Measurements from ENCODE around the gene PHTF2. TPM values are rescaled to one million over a fixed set of nuclear protein-coding genes. Genes with fewer than 3 reads are reported as not detected.

Gene PHTF2
- total and polyA plus RNA-seq, 10 of the 15 experiments (the other 5 are each of a cell fraction or from before 2014, with no cell fraction given): 12.9 to 41.8 (median 27.0) TPM

- Histone ChIP-seq H3K27ac (ENCODE audit: control insufficient read depth, insufficient read depth) (no peak overlapping the region), H3K4me1 (ENCODE audit: control insufficient read depth, insufficient read depth, low read length) (no peaks in the 10 kb centered on the region), H3K9me3 (replicated peaks; ENCODE audit: control insufficient read depth, insufficient read depth, low read length) (no peaks in the 10 kb centered on the region), H2AFZ (ENCODE audit: control insufficient read depth, low read depth, low read length) (no peak overlapping the region), H3K9ac (ENCODE audit: control insufficient read depth, insufficient read depth, low read length) (no peak overlapping the region), H3K27me3 (replicated peaks in 1 of 2; ENCODE audit: control insufficient read depth in 2 of 2, insufficient read depth in 2 of 2, low read length in 1 of 2) (no peaks in the 10 kb centered on the region), H3K79me2 (ENCODE audit: control insufficient read depth, insufficient read depth, low read length) (no peaks in the 10 kb centered on the region), H3K4me2 (ENCODE audit: control insufficient read depth, insufficient read depth) (no peak overlapping the region), H4K20me1 (ENCODE audit: control insufficient read depth, insufficient read depth) (no peaks in the 10 kb centered on the region), H3K36me3 (ENCODE audit: control insufficient read depth in 2 of 2, insufficient read depth in 2 of 2, low read length in 1 of 2) (no peaks in the 10 kb centered on the region; a peak in 1 of 4 replicates), H3K4me3 (no peak overlapping the region)
- ChIA-PET SMC1A (ENCODE audit: uncharacterized antibody, unreplicated experiment) (no interaction called here), POLR2A (no interaction called here), CTCF (no interaction called here), RAD21 (ENCODE audit: unreplicated experiment) (no interaction called here)
- FAIRE-seq (no peak), ATAC-seq (peak; percentile 73), DNase-seq (ENCODE audit: low read depth, low spot score) (no peak)
- in situ Hi-C loops (cut with MboI): no loop called here
- intact Hi-C loops (cut with micrococcal nuclease; ENCODE audit: unreplicated experiment): no loop called here
- no TSS peak for BruUV-seq (replicated peaks)
- WGBS (ENCODE audit: insufficient coverage, insufficient replicate concordance, low lambda C conversion rate, missing lambda C conversion rate): 95% methylated on average over 5 of the region's 5 CpGs
- no peak for TF ChIP-seq SMAD5 (IDR thresholded peaks at IDR 0.05; ENCODE audit: low read depth)
- TF ChIP-seq BHLHE40 (IDR thresholded peaks at IDR 0.05; ENCODE audit: borderline replicate concordance in 1 of 2, low read depth in 2 of 2, low read length in 1 of 2): no peak
- TF ChIP-seq GABPA (IDR thresholded peaks at IDR 0.05; ENCODE audit: low read depth): no peak
- no peak for TF ChIP-seq NKRF (conservative IDR thresholded peaks at IDR 0.05)
- no peak for TF ChIP-seq YY1 (IDR thresholded peaks at IDR 0.05; ENCODE audit: low read depth, low read length)
- no peak for TF ChIP-seq SMAD1 (IDR thresholded peaks at IDR 0.05; ENCODE audit: low read depth, partially characterized antibody)
- no peak for TF ChIP-seq NFXL1 (IDR thresholded peaks at IDR 0.05; ENCODE audit: borderline replicate concordance)
- no peak for TF ChIP-seq RFX5 (IDR thresholded peaks at IDR 0.05; ENCODE audit: low read depth, low read length)
- TF ChIP-seq GATAD2B (conservative IDR thresholded peaks at IDR 0.05; ENCODE audit: low read depth): no peak
- no peak for TF ChIP-seq ETV6 (conservative IDR thresholded peaks at IDR 0.05 in 1 of 2, IDR thresholded peaks at IDR 0.05 in 1 of 2; ENCODE audit: borderline replicate concordance in 1 of 2, low read depth in 1 of 2)
- no peak for TF ChIP-seq ZNF24 (IDR thresholded peaks at IDR 0.05)
- no peak for TF ChIP-seq POLR2A (IDR thresholded peaks at IDR 0.05; ENCODE audit: low read depth, low read length)
- TF ChIP-seq E4F1 (IDR thresholded peaks at IDR 0.05; ENCODE audit: borderline replicate concordance, partially characterized antibody): no peak
- TF ChIP-seq CBX3 (IDR thresholded peaks at IDR 0.05; ENCODE audit: borderline replicate concordance, low read depth): no peak
- no peak for TF ChIP-seq PAX5 (IDR thresholded peaks at IDR 0.05; ENCODE audit: borderline replicate concordance, low read depth, low read length)
- TF ChIP-seq ZNF384 (IDR thresholded peaks at IDR 0.05; ENCODE audit: borderline replicate concordance, low read depth, low read length): no peak
- no peak for TF ChIP-seq CHD1 (IDR thresholded peaks at IDR 0.05; ENCODE audit: low read depth, low read length)
- no peak for TF ChIP-seq ATF3 (IDR thresholded peaks at IDR 0.05; ENCODE audit: borderline replicate concordance, extremely low read depth, low read depth, low read length)
- no peak for TF ChIP-seq MAX (IDR thresholded peaks at IDR 0.05; ENCODE audit: low read depth, low read length)
Measured at GRCh38 chr7:77950548-77950947, 152.0 kb downstream of the PHTF2 start.
